Neural cell (in vitro differentiated cells): ENCODE data around the gene FBXO4. TPM values are rescaled to one million over a fixed set of nuclear protein-coding genes. Genes with fewer than 3 reads are reported as not detected.

ENCODE experiments used
- H2AFZ ChIP-seq: fragments of 200-600, 300-800 bp; sonication (generic), shearing (Covaris generic); 2 replicates; pipeline ENCODE4 v1.6.0; 2014; ENCODE audit warnings: low read depth, mild to moderate bottlenecking, antibody characterized with exemption, low read length, moderate library complexity
- H3F3A ChIP-seq: fragments of 200-600 bp; shearing (Covaris generic); 2 replicates; pipeline ENCODE4 v1.6.1; 2016; ENCODE audit warnings: mild to moderate bottlenecking, moderate library complexity, mixed read lengths, antibody characterized with exemption, low read length; ENCODE audit not compliant: insufficient read depth, poor library complexity, severe bottlenecking
- H3K27ac ChIP-seq: fragments of 200-600, 300-800 bp; sonication (generic), shearing (Covaris generic); 2 replicates; pipeline ENCODE4 v1.5.1; 2014; ENCODE audit warnings: mild to moderate bottlenecking, low read length, moderate library complexity
- H3K27me3 ChIP-seq: fragments of 300-800, 200-600 bp; sonication (generic), shearing (Covaris generic); 2 replicates; pipeline ENCODE4 v1.6.0; 2014; ENCODE audit warnings: mild to moderate bottlenecking, low read depth, low read length, moderate library complexity; ENCODE audit not compliant: insufficient read depth
- H3K36me3 ChIP-seq: fragments of 300-800, 200-600 bp; sonication (generic), shearing (Covaris generic); 2 replicates; pipeline ENCODE4 v1.5.1; 2014; ENCODE audit warnings: mild to moderate bottlenecking, antibody characterized with exemption, low read length, moderate library complexity; ENCODE audit not compliant: insufficient read depth
- H3K4me2 ChIP-seq: fragments of 300-800, 200-600 bp; sonication (generic), shearing (Covaris generic); 2 replicates; pipeline ENCODE4 v1.6.0; 2014; ENCODE audit warnings: mild to moderate bottlenecking, low read length
- H3K4me3 ChIP-seq: fragments of 300-800, 200-600 bp; sonication (generic), shearing (Covaris generic); 2 replicates; pipeline ENCODE4 v1.5.1; 2014; ENCODE audit warnings: mild to moderate bottlenecking, low read length, moderate library complexity
- H3K79me2 ChIP-seq: fragments of 200-600 bp; shearing (Covaris generic); replicated peaks from 2 replicates; pipeline ENCODE4 v1.6.0; 2014; ENCODE audit warnings: mild to moderate bottlenecking, low read length, moderate library complexity; ENCODE audit not compliant: insufficient read depth
- H3K9ac ChIP-seq: fragments of 300-800, 200-600 bp; sonication (generic), shearing (Covaris generic); 2 replicates; pipeline ENCODE4 v1.6.1; 2016; ENCODE audit warnings: mild to moderate bottlenecking, low read length, mixed read lengths
- H3K9me2 ChIP-seq: fragments of 200-600 bp; shearing (Covaris generic); 2 replicates; pipeline ENCODE4 v1.6.1; 2016; ENCODE audit warnings: mild to moderate bottlenecking, low read length, mixed read lengths; ENCODE audit not compliant: insufficient read depth
- H3K9me3 ChIP-seq: fragments of 200-600, 300-800 bp; sonication (generic), shearing (Covaris generic); 2 replicates; pipeline ENCODE4 v1.6.1; 2016; ENCODE audit warnings: mild to moderate bottlenecking, mixed run types, low read length, moderate library complexity, mixed read lengths
- H4K20me1 ChIP-seq: fragments of 200-600 bp; shearing (Covaris generic); 2 replicates; pipeline ENCODE4 v1.6.1; 2016; ENCODE audit warnings: mild to moderate bottlenecking, mixed run types; ENCODE audit not compliant: insufficient read depth
- CTCF ChIP-seq: fragments of 450-650 bp; IDR thresholded peaks from 2 replicates; pipeline ENCODE4 v1.5.1; 2014; ENCODE audit warnings: antibody characterized with exemption, mild to moderate bottlenecking, moderate library complexity; ENCODE audit not compliant: poor library complexity, severe bottlenecking
- EP300 ChIP-seq: fragments of 450-650 bp; conservative IDR thresholded peaks from 2 replicates; pipeline ENCODE4 v1.6.1; 2014; ENCODE audit warnings: antibody characterized with exemption, mild to moderate bottlenecking, moderate library complexity; ENCODE audit not compliant: poor library complexity, severe bottlenecking
- EZH2 ChIP-seq: fragments of 200-600, 300-800 bp; shearing (Covaris generic), sonication (generic); IDR thresholded peaks from 2 replicates; pipeline ENCODE4 v1.6.1; 2014; ENCODE audit warnings: antibody characterized with exemption, low read length, borderline replicate concordance, mild to moderate bottlenecking; ENCODE audit not compliant: insufficient read depth, poor library complexity, severe bottlenecking
- MXI1 ChIP-seq: fragments of 450-650 bp; conservative IDR thresholded peaks from 2 replicates; pipeline ENCODE4 v1.6.1; 2014; ENCODE audit warnings: antibody characterized with exemption, mild to moderate bottlenecking; ENCODE audit not compliant: poor library complexity, severe bottlenecking
- POLR2AphosphoS5 ChIP-seq: IDR thresholded peaks from 2 replicates; pipeline ENCODE4 v1.6.1; 2012
- RAD21 ChIP-seq: fragments of 450-650 bp; conservative IDR thresholded peaks from 2 replicates; pipeline ENCODE4 v1.6.1; 2014; ENCODE audit warnings: antibody characterized with exemption, mild to moderate bottlenecking, moderate library complexity
- REST ChIP-seq: IDR thresholded peaks from 2 replicates; pipeline ENCODE4 v1.6.1; 2012; ENCODE audit warnings: borderline replicate concordance
- SMC3 ChIP-seq: fragments of 450-650 bp; conservative IDR thresholded peaks from 2 replicates; pipeline ENCODE4 v1.6.1; 2014; ENCODE audit warnings: antibody characterized with exemption, mild to moderate bottlenecking, moderate library complexity; ENCODE audit not compliant: poor library complexity
- TAF1 ChIP-seq: IDR thresholded peaks from 2 replicates; pipeline ENCODE4 v1.6.1; 2012; ENCODE audit warnings: low read depth
- polyA plus RNA-seq: library from polyadenylated mRNA; depleted of rRNA; stranded (reverse); fragments of >200 nt; gene quantifications from 2 replicates; pipeline ENCODE4 v1.2.3, GENCODE V29; 2014

Gene FBXO4
- polyA plus RNA-seq, 1 donor from 2014 or later = 3.9 TPM

GRCh38 chr5:41961736-41962135 lies 36.7 kb downstream of the FBXO4 start:
- Histone ChIP-seq H3K9me3 (peaks cover 7% of the 10 kb centered on the region), H3K79me2 (no peaks in the 10 kb centered on the region), H3K4me2 (no peak overlapping the region), H3K9me2 (no peaks in the 10 kb centered on the region), H4K20me1 (no peaks in the 10 kb centered on the region), H3K9ac (no peak overlapping the region), H3K27ac (no peak overlapping the region), H3K4me3 (no peak overlapping the region), H2AFZ (no peak overlapping the region), H3F3A (no peaks in the 10 kb centered on the region), H3K36me3 (no peaks in the 10 kb centered on the region), H3K27me3 (no peaks in the 10 kb centered on the region)
- TF ChIP-seq CTCF (no peak), RAD21 (no peak), SMC3 (no peak), EZH2 (no peak), REST (no peak), TAF1 (no peak), MXI1 (no peak), EP300 (no peak), POLR2AphosphoS5 (no peak)

- Histone ChIP-seq H3K9me2 (no peaks in the 10 kb centered on the region), H3K36me3 (no peaks in the 10 kb centered on the region), H3K4me2 (no peak overlapping the region), H3K9ac (no peak overlapping the region), H4K20me1 (no peaks in the 10 kb centered on the region), H3K27ac (no peak overlapping the region), H2AFZ (no peak overlapping the region), H3F3A (no peaks in the 10 kb centered on the region), H3K27me3 (no peaks in the 10 kb centered on the region), H3K79me2 (no peaks in the 10 kb centered on the region), H3K9me3 (peaks cover 7% of the 10 kb centered on the region), H3K4me3 (no peak overlapping the region)
- no peak for TF ChIP-seq REST
- no peak for TF ChIP-seq CTCF
Measured at GRCh38 chr5:41962491-41962890, 37.4 kb downstream of the FBXO4 start.
